Progenitor cell of endocrine pancreas (in vitro differentiated cells): ENCODE results near the gene PLSCR5. TPM values are rescaled to one million over a fixed set of nuclear protein-coding genes. Genes with fewer than 3 reads are reported as not detected.

Source experiments
- DNase-seq: peaks from one replicate; pipeline ENCODE4 v3.0.0; 2021; ENCODE audit warnings: low spot score; ENCODE audit not compliant: unreplicated experiment
- H3K27ac Mint-ChIP-seq: 2 replicates; pipeline ENCODE4 v1.8.0; 2021; ENCODE audit warnings: mild to moderate bottlenecking, moderate library complexity, mixed read lengths
- H3K27me3 Mint-ChIP-seq: 2 replicates; pipeline ENCODE4 v1.8.0; 2021; ENCODE audit warnings: mixed read lengths
- H3K36me3 Mint-ChIP-seq: 2 replicates; pipeline ENCODE4 v1.8.0; 2022; ENCODE audit warnings: mixed read lengths; ENCODE audit not compliant: insufficient read depth
- H3K4me1 Mint-ChIP-seq: 2 replicates; pipeline ENCODE4 v1.8.0; 2021; ENCODE audit warnings: low read depth, mixed read lengths
- H3K4me3 Mint-ChIP-seq: 2 replicates; pipeline ENCODE4 v1.8.0; 2021; ENCODE audit warnings: low read depth, mild to moderate bottlenecking, moderate library complexity, mixed read lengths
- H3K9me3 Mint-ChIP-seq: 2 replicates; pipeline ENCODE4 v1.8.0; 2021; ENCODE audit warnings: low read depth, mixed read lengths
- total RNA-seq: library from RNA; stranded (reverse); gene quantifications from 2 replicates; pipeline ENCODE4 v1.2.1, GENCODE V29; 2021
- TF ChIP-seq, protein P1 (sequence below): fragments of 200-600 bp; sonication (generic); IDR thresholded peaks from one replicate; pipeline ENCODE4 v1.5.0; 2021; ENCODE audit warnings: antibody characterized with exemption, mild to moderate bottlenecking; ENCODE audit not compliant: unreplicated experiment

PLSCR5 gene
- total RNA-seq, 1 donor from 2014 or later, result not detected

DNA sequence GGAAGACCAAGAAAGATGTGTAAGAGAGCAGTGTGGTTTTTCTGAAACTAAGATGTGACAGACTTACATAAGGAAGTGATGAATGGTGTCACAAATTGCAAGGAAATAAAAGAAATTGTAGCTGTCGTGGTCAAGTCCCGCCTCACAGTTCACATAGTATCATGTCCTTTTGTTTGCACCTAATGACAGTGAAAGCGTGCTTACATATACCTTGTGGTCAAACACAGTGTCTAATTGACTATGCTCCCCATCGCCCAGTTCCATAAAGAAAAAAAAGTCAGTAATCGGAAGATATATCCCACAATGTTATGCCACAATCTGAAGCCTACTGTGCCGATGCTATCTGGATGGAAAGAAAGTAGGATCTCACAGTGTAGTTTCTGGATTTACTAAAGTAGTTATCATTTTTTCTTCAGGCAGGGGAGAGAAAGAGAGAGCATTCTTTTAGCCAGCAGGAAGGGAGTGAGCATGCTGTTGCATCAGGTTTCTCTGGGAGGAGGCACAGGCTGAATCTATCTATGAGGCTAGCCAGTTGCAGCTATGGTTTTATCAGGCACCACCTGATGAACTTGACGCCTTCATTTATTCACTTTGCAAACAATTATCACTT is 50.9 kb downstream of the PLSCR5 start:
- H3K9me3 Mint-ChIP-seq, result peaks cover 9% of the 10 kb centered on the region
- no peaks in the 10 kb centered on the region for H3K27me3 Mint-ChIP-seq

DNA sequence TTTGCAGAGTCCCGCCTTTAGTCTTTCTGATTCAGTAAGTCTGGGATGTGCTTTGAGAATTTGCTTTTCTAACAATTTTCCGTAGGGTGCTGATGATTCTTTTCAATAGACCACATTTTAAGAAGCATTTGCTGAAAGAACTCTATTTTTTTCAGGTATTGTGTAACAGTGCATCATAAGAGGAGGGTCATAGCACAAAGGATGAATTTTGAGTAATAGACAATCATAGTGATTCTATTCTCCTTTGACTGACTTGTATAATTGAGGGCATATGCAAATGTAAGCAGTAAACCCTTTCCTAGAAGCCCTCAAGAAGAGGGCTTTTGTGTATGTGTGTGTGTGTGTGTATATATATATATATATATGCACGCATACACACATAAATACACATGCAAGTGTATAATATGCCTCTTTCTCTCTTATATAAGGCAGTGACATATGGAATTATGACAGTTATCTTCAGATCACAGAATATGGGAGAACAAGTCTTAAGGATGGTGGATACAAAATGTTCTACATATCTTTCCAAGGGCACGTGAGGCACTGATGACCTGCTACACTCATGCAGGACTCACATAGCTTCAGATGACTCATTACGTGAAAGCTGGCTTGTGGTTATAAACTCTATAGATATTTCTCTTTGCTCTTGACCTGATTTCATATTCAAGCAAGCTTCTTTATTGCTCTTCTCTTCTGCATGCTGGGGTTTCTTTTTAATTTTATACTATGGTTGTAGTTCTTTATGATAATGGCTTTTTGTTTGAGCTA is 54.2 kb downstream of the PLSCR5 start:
- DNase-seq, result no peak
- no peak overlapping the region for H3K4me3 Mint-ChIP-seq
- H3K9me3 Mint-ChIP-seq, result no peaks in the 10 kb centered on the region
- H3K36me3 Mint-ChIP-seq, result no peaks in the 10 kb centered on the region
- TF ChIP-seq, protein P1, sequence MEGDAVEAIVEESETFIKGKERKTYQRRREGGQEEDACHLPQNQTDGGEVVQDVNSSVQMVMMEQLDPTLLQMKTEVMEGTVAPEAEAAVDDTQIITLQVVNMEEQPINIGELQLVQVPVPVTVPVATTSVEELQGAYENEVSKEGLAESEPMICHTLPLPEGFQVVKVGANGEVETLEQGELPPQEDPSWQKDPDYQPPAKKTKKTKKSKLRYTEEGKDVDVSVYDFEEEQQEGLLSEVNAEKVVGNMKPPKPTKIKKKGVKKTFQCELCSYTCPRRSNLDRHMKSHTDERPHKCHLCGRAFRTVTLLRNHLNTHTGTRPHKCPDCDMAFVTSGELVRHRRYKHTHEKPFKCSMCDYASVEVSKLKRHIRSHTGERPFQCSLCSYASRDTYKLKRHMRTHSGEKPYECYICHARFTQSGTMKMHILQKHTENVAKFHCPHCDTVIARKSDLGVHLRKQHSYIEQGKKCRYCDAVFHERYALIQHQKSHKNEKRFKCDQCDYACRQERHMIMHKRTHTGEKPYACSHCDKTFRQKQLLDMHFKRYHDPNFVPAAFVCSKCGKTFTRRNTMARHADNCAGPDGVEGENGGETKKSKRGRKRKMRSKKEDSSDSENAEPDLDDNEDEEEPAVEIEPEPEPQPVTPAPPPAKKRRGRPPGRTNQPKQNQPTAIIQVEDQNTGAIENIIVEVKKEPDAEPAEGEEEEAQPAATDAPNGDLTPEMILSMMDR, result no peak
- no peaks in the 10 kb centered on the region for H3K27me3 Mint-ChIP-seq
- no peak overlapping the region for H3K27ac Mint-ChIP-seq
- H3K4me1 Mint-ChIP-seq, result peaks cover 2% of the 10 kb centered on the region

More for the DNA sequence above, 50.9 kb downstream of the PLSCR5 start:
- Mint-ChIP-seq H3K27ac (no peak overlapping the region), H3K36me3 (no peaks in the 10 kb centered on the region), H3K4me1 (no peaks in the 10 kb centered on the region), H3K4me3 (no peak overlapping the region)
- TF ChIP-seq, protein P1, result no peak
- DNase-seq, result no peak

DNA sequence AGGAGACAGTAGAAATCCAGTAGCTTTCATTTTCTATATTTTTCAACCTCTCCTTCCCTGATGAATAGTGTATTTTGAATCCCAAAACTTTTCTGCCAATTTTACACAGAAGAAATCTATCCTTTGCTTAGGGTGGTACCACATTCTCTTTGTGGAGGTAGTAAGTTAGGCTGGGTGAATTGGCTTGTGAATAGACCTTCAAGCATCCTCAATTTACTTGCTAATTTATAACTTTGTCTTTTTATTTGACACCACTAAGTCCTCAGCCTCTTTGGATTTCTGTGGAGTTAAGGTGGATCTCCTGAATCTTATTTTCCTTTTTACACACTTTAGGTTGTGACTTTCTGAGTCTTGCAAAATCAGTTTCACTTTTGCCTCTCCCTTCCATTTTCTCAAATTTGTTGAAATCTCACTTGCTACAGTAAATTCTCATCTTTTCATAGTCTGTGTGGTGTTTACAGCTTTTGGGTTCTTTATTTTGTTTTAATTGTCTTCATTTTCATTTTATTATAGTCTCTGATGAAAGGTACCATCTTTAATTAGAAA is 55.0 kb downstream of the PLSCR5 start:
- no peaks in the 10 kb centered on the region for H3K27me3 Mint-ChIP-seq
- TF ChIP-seq, protein P1, result no peak
- no peak overlapping the region for H3K4me3 Mint-ChIP-seq
- no peak overlapping the region for H3K27ac Mint-ChIP-seq
- H3K4me1 Mint-ChIP-seq, result peaks cover 3% of the 10 kb centered on the region
- DNase-seq, result no peak
- no peaks in the 10 kb centered on the region for H3K9me3 Mint-ChIP-seq
- no peaks in the 10 kb centered on the region for H3K36me3 Mint-ChIP-seq

DNA sequence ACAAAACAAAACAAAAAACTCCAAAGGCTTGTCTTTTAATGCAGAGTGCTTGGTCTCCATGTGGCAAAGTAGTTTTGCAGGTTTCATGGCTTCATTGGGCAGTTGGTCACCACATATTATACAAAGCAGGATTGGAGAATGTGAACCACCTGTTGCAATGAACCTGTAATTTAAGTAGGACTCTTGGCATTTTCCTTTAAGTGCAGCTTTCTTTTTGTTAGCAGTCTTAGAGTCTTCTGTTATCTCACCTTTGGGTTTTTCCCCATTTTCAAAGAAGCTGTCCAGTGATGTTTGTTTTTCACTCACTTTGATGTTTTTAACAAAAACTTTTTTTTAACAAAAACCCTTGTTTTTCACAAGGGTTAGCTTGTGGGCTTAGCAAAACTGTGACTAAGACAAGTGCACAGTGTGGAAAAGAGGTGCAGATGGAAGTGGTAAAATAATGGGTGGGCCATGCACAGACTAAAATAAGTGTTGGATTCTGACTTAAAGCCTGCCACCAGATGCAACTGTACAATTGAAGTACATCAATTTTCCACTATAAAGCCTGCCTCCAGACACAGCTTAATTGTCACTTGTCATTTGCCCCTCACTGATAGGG is 57.8 kb downstream of the PLSCR5 start:
- DNase-seq, result no peak
- Mint-ChIP-seq H3K9me3 (no peaks in the 10 kb centered on the region), H3K4me1 (peaks cover 11% of the 10 kb centered on the region), H3K4me3 (no peak overlapping the region), H3K27me3 (no peaks in the 10 kb centered on the region), H3K27ac (no peak overlapping the region), H3K36me3 (no peaks in the 10 kb centered on the region)
- TF ChIP-seq, protein P1, result no peak

DNA sequence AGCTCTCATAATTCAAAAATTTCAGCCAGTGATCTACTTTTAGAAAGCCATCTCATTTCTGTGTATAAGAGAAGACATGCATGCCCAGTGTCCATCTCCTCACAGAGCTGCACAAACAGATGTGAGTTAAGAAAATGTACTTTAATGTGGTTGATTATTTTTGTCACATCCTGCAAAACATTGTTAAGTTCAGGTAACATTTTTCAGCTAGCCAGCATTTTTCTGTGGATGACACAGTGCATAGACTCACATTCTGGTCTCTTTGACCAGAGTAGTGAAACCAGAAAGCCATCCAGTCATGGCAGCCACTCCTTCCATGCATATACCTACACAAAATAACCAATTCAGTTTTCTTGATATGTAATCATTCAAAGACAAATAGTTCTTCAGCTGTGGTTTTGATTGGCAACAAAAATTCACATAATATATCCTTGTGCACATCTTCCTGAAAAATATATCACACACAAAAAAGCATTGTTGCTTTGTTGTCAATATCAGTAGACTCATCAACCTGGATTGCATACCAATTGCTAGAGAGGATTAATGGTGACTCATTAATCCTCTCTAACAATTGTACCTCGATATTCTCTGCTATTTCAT is 58.7 kb downstream of the PLSCR5 start:
- TF ChIP-seq, protein P1, result no peak
- Mint-ChIP-seq H3K9me3 (no peaks in the 10 kb centered on the region), H3K27me3 (no peaks in the 10 kb centered on the region), H3K4me1 (peaks cover 19% of the 10 kb centered on the region), H3K27ac (no peak overlapping the region), H3K36me3 (peaks cover 2% of the 10 kb centered on the region), H3K4me3 (no peak overlapping the region)
- no peak for DNase-seq
